Pons (tissue), 1 donor: Measurements from ENCODE around the gene HNRNPK.

Source experiments
- DNase-seq: peaks from one replicate; pipeline ENCODE4 v3.0.0-alpha.2; 2016; ENCODE audit warnings: low spot score

HNRNPK gene

DNA sequence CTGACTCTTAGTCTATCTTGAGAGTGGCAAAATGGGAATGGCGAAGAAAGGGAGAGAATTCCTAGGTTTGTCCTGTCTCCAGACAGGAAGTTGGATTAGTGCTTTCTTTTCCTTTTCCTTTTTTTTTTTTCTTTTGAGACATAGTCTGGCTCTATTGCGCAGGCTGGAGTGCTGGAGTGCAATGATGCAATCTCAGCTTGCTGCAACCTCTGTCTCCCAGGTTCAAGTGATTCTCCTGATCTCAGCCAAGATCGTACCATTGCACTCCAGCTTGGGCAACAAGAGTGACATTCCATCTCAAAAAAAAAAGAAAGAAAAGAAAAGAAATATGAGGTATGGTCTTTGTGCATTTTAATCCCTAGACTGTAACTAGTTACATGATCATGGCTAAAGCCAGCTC, 46.2 kb downstream of the HNRNPK start:
- DNase-seq = no peak

DNA sequence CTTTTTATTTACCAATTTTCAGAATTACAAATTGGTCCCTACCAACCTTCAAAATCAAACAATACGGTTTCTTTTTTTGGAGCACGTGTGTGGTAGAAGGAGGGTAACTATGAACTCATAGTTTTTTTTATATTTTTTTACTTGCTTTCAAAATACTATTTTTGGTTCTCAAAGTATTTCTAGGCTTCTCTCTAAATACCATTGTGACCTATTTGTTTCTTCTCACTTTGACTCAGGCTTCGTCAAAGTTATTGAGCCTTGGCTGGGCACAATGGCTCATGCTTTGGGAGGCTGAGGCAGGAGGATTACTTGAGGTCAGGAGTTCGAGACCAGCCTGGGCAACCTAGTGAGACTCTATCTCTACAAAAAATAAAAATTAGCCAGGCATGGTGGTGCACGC, 47.2 kb downstream of the HNRNPK start:
- no peak for DNase-seq

DNA sequence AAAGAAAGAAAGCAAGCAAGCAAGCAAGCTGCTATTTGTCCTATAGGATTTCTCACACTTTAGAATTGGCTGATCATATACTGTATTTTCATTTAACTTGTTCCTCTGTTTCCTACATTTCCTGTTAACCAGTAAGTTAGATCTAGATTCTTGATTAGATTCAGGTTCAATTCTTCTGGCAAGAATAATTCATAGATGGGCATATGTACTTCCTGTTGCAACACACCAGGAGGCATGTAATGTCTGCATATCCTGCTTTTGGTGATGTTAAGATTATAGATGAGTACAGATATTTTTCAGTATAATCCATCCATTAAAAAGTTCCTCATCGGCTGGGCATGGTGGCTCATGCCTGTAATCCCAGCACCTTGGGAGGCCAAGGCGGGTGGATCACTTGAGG, 48.0 kb downstream of the HNRNPK start:
- no peak for DNase-seq

DNA sequence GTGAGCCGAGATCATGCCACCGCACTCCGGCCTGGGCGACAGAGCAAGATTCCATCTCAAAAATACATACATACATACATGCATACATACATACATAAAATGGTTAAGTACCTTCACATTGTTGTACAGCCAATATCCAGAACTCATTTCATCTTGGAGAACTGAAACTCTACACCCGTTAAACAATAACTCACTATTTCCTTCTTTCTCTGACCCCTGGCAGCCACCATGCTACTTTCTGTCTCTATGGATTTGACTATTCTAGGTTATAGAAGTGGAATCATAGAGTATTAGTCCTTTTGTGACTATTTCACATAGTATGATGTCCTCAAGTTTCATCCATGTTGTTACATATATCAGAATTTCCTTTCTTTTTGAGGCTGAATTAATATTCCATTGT, 49.1 kb downstream of the HNRNPK start:
- DNase-seq = no peak

DNA sequence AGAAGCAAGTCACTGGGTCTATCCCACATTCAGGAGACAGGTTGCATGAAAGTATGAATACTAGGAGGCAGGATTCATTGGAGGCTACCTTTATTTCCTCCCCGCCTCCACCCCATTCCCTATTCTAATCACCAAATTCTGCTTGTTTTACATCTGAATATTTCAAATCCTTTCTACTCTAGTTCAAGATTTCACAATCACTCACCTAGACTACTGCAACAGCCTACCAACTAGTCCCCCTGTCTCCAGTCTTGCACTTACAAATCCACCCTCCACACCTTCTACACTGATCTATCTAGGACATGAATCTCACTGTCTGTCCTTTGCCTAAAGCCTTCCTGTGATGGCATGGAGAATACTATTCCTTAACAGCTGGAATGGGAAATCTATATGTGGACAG, 52.4 kb downstream of the HNRNPK start:
- DNase-seq = no peak

DNA sequence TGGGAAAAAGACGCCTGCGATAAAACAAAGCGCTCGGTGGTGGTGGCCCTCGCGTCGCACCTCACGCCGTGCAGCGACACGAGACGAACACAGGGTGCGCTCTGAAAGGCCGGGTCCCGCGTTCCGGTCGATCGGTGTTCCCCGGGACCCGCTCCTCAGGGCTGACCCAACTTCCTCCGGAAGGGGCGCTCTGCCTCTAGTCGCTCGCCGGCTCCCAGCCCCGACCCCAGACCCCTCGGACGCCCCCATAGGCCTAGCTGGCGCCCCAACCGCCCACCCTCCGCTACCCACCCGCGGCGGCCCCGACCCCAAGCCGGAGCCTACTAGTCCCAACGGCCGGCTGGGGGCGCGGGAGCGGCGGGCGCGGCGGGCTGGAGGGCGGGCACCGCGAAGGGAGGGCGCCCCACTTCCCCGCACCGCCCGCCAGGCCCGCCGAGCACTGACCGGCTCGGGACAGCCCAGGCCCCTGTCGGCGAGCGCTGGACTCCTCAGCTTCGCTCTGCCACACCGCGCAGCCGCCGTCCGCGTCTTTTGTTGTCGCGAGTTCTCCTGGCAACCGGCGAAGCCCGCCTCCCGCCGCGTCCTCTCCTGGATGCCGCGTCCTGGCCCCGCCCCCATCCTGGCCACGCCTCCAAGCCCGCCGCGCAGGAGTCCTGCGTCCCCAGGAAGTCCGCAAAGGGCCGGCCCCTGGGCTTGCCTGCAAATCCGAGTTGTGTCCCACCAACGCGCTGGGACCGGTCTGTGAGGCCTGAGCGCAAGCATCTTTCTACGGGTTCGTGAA, 58.9 kb downstream of the HNRNPK start, which contains the start of gene KIF27:
Gene KIF27, minus strand, starts transcription at position 506 of the 781 bp plus-strand sequence. CDS start 5,841 bp downstream, outside the sequence.
- peak; percentile 93 for DNase-seq

DNA sequence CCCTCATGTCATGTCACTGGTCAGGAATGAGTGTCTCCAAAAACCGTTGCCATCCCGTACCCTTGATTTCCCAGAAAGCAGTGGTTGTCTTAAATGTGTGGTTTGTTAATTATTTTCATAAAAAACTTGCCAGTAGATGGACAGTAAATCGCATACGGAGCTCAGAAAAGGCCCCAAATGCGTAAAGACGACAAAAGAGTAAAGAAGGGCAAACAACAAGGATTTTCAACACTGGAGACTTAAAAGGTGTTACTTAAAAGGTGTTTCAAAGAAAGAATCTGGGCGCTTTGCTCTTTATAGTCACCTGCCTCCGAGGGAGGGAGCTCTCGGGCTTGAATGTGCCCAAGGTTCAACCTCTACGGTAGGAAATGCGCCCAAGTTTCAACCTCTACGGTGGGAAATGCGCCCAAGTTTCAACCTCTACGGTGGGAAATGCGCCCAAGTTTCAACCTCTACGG, 59.5 kb downstream of the HNRNPK start:
- DNase-seq = peak; percentile 55

DNA sequence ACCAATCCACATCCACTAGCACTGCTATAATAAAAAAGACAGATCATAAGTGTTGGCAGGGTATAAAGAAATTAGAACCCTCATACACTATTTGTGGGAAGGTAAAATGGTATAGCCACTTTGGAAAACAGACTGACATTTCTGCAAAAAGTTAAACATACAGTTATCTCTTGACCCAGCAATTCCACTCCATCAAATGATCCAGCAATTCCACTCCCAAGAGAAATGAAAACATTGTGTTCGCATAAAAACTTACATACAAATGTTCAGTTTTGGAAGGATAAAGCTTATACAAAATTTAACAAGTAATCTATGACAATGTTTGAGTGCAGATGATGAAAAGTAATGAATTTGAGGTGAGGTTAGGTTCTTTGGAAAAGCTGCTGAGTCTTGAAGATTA, 60.9 kb downstream of the HNRNPK start:
- DNase-seq = no peak
